Limb (tissue), 2 donors: Measurements from ENCODE around the gene CLPX.
A peak's percentile ranks its signal among the peaks of the same experiment; 100 is the strongest.
"Not testable (repeated sequence)": the region's sequence is repeated elsewhere in the genome, so short reads cannot be mapped to it uniquely, and the experiment has no call there.

ENCODE experiments used
- DNase-seq, 2 donors: peaks; one replicate each; pipeline ENCODE4 v3.0.0-alpha.2; 2016; ENCODE audit errors: extremely low spot score in 2 of 2

The CLPX gene

GRCh38 chr15:65101891-65102708 is 83.0 kb downstream of the CLPX start:
- peak in 1 of 2 donors; percentile 42 for DNase-seq

- peak; percentile 71 to 89 for DNase-seq
Measured at GRCh38 chr15:65101411-65101890, 83.7 kb downstream of the CLPX start.

GRCh38 chr15:65100442-65100841 is 84.7 kb downstream of the CLPX start:
- DNase-seq = no peak

GRCh38 chr15:65099801-65100200 is 85.3 kb downstream of the CLPX start:
- DNase-seq = not testable (repeated sequence)

- DNase-seq = peak in 1 of 2 donors; percentile 22
Measured at GRCh38 chr15:65099336-65099735, 85.8 kb downstream of the CLPX start.
